HCT116 (cell line): ENCODE measurements around the gene ANKRD29. TPM values are rescaled to one million over a fixed set of nuclear protein-coding genes. Genes with fewer than 3 reads are reported as not detected.

Source experiments
- ATAC-seq: fragments of 200-7000 bp; cut with Tn5 transposase; 2 replicates; pipeline ENCODE4 v1.9.1; 2020; ENCODE audit warnings: mild to moderate bottlenecking, moderate library complexity
- BruUV-seq: library from RNA; stranded (reverse); fragments of 400-500 nt; replicated peaks from 2 replicates; lab custom pipeline; 2021; lab: Mats Ljungman, UMichigan
- CTCF ChIA-PET: fragments of 300-600 bp; sonication (Branson Sonifier 250); formaldehyde crosslinking; loops from one replicate; lab custom pipeline; 2021; ENCODE audit warnings: antibody characterized with exemption; lab: Charles Lee
- POLR2A ChIA-PET: fragments of 300-600, 350-600 bp; sonication (Branson Sonifier 250); formaldehyde crosslinking; loops from one replicate; lab custom pipeline; 2021; ENCODE audit warnings: antibody characterized with exemption; lab: Charles Lee
- RAD21 ChIA-PET, 2 experiments: fragments of 300-600 bp; sonication (Branson Sonifier 250); formaldehyde crosslinking; loops; one replicate each; lab custom pipeline; 2023; ENCODE audit warnings: low total read pairs in 2 of 2; ENCODE audit not compliant: uncharacterized antibody in 2 of 2, unreplicated experiment in 2 of 2, low non-redundant PET in 1 of 2; lab: Charles Lee
- DNase-seq: peaks from one replicate; pipeline ENCODE4 v3.0.0-alpha.2; 2010; ENCODE audit warnings: low read depth, low spot score
- H2AFZ ChIP-seq: fragments of 200-600 bp; shearing (Covaris generic), sonication (generic); 2 replicates; pipeline ENCODE4 v1.6.1; 2017; ENCODE audit warnings: low read depth, mixed run types, mixed read lengths, antibody characterized with exemption, low read length; ENCODE audit not compliant: poor library complexity, severe bottlenecking
- H3K27ac ChIP-seq: 2 replicates; pipeline ENCODE4 v1.5.1; 2012; ENCODE audit warnings: low read depth, low read length
- H3K27me3 ChIP-seq: fragments of 200-600 bp; sonication (generic); 2 replicates; pipeline ENCODE4 v1.6.1; 2016; ENCODE audit warnings: mixed run types, low read length, mixed read lengths; ENCODE audit not compliant: insufficient read depth
- H3K36me3 ChIP-seq, 2 experiments: fragments of 200-500 bp in 1 of 2; fragments of 200-600 bp in 1 of 2; sonication (Bioruptor generic) in 1 of 2; sonication (generic) in 1 of 2; 2 replicates each; pipeline versions ENCODE4 v1.5.1 to v1.6.1; 2014 to 2016; ENCODE audit warnings: low read length in 2 of 2, inconsistent platforms in 1 of 2, mixed read lengths in 1 of 2, mixed run types in 1 of 2; ENCODE audit not compliant: insufficient read depth in 2 of 2, control insufficient read depth in 1 of 2
- H3K4me1 ChIP-seq, 2 experiments: fragments of 200-600 bp in 1 of 2; sonication (generic) in 1 of 2; 2 replicates each; pipeline versions ENCODE4 v1.5.1 to v1.6.1; 2012 to 2017; ENCODE audit warnings: low read length in 2 of 2, inconsistent platforms in 1 of 2, mild to moderate bottlenecking in 1 of 2, mixed read lengths in 1 of 2, mixed run types in 1 of 2, moderate library complexity in 1 of 2; ENCODE audit not compliant: insufficient read depth in 2 of 2, control insufficient read depth in 1 of 2
- H3K4me2 ChIP-seq: fragments of 200-600 bp; sonication (generic); 2 replicates; pipeline ENCODE4 v1.6.1; 2017; ENCODE audit warnings: mixed run types, low read length, mixed read lengths
- H3K4me3 ChIP-seq, 2 experiments: fragments of 200-600 bp in 1 of 2; sonication (generic) in 1 of 2; replicated peaks in 1 of 2; 2 replicates each; pipeline ENCODE4 v1.5.1; 2011 to 2016; ENCODE audit warnings: low read length in 2 of 2, control low read depth in 1 of 2, low read depth in 1 of 2, mild to moderate bottlenecking in 1 of 2, mixed read lengths in 1 of 2, mixed run types in 1 of 2
- H3K79me2 ChIP-seq: fragments of 200-600 bp; sonication (generic); 2 replicates; pipeline ENCODE4 v1.6.1; 2017; ENCODE audit warnings: mild to moderate bottlenecking, mixed run types, low read length, moderate library complexity, mixed read lengths; ENCODE audit not compliant: insufficient read depth
- H3K9ac ChIP-seq: fragments of 200-600 bp; sonication (generic); 2 replicates; pipeline ENCODE4 v1.6.1; 2016; ENCODE audit warnings: low read length, mixed read lengths
- H3K9me2 ChIP-seq: fragments of 200-600 bp; sonication (generic), shearing (Covaris generic); 2 replicates; pipeline ENCODE4 v1.6.1; 2017; ENCODE audit warnings: mixed run types, mild to moderate bottlenecking, moderate library complexity; ENCODE audit not compliant: insufficient read depth
- H3K9me3 ChIP-seq, 2 experiments: fragments of 200-500 bp in 1 of 2; fragments of 200-600 bp in 1 of 2; sonication (Bioruptor generic) in 1 of 2; sonication (generic) in 1 of 2; 2 replicates each; pipeline ENCODE4 v1.6.1; 2014 to 2017; ENCODE audit warnings: low read length in 2 of 2, mixed read lengths in 2 of 2, inconsistent platforms in 1 of 2, low read depth in 1 of 2, mild to moderate bottlenecking in 1 of 2, mixed run types in 1 of 2, moderate library complexity in 1 of 2; ENCODE audit not compliant: control insufficient read depth in 1 of 2, insufficient read depth in 1 of 2
- H4K20me1 ChIP-seq: fragments of 200-600 bp; sonication (generic), shearing (Covaris generic); 2 replicates; pipeline ENCODE4 v1.6.1; 2017; ENCODE audit warnings: mixed run types, mild to moderate bottlenecking, moderate library complexity; ENCODE audit not compliant: insufficient read depth
- CBX3 ChIP-seq: IDR thresholded peaks from 2 replicates; pipeline ENCODE4 v1.6.1; 2012; ENCODE audit warnings: low read depth
- ELF1 ChIP-seq: IDR thresholded peaks from 2 replicates; pipeline ENCODE4 v1.6.1; 2012; ENCODE audit warnings: low read depth, borderline replicate concordance
- EZH2phosphoT487 ChIP-seq: fragments of 200-600 bp; IDR thresholded peaks from 2 replicates; pipeline ENCODE4 v1.6.1; 2018; ENCODE audit warnings: antibody characterized with exemption, borderline replicate concordance
- FOSL1 ChIP-seq: IDR thresholded peaks from 2 replicates; pipeline ENCODE4 v1.6.1; 2012; ENCODE audit warnings: low read depth
- POLR2A ChIP-seq: IDR thresholded peaks from 2 replicates; pipeline ENCODE4 v1.7.0; 2011; ENCODE audit warnings: borderline replicate concordance; ENCODE audit not compliant: insufficient read depth, insufficient read length; ENCODE audit errors: extremely low read depth
- RAD21 ChIP-seq: IDR thresholded peaks from 2 replicates; pipeline ENCODE4 v1.6.1; 2012; ENCODE audit warnings: low read depth, mild to moderate bottlenecking
- REST ChIP-seq: IDR thresholded peaks from 2 replicates; pipeline ENCODE4 v1.6.1; 2012; ENCODE audit warnings: low read depth
- SIN3A ChIP-seq: IDR thresholded peaks from 2 replicates; pipeline ENCODE4 v1.6.1; 2012; ENCODE audit warnings: low read depth
- SP1 ChIP-seq: IDR thresholded peaks from 2 replicates; pipeline ENCODE4 v1.6.1; 2012; ENCODE audit warnings: low read depth
- SRF ChIP-seq: IDR thresholded peaks from 2 replicates; pipeline ENCODE4 v1.6.1; 2012; ENCODE audit warnings: low read depth
- TCF7L2 ChIP-seq: IDR thresholded peaks from 2 replicates; pipeline ENCODE4 v1.7.0; 2011; ENCODE audit warnings: borderline replicate concordance, inconsistent platforms; ENCODE audit not compliant: insufficient read depth, insufficient read length; ENCODE audit errors: extremely low read depth
- ZBTB33 ChIP-seq: IDR thresholded peaks from 2 replicates; pipeline ENCODE4 v1.6.1; 2011; ENCODE audit warnings: mild to moderate bottlenecking, low read length, moderate library complexity; ENCODE audit not compliant: insufficient replicate concordance; ENCODE audit errors: extremely low read depth
- ZFX ChIP-seq: fragments of 450-650 bp; IDR thresholded peaks from 2 replicates; pipeline ENCODE4 v1.6.1; 2017
- intact Hi-C: fragments of 100-400 bp; cut with micrococcal nuclease; formaldehyde crosslinking; loops from 2 replicates; pipeline ENCODE4 v1.10.0; 2022
- total RNA-seq: library from RNA; stranded (reverse); gene quantifications from one replicate; pipeline ENCODE4 v1.2.1, GENCODE V29; 2021; ENCODE audit not compliant: unreplicated experiment

The ANKRD29 gene
- total RNA-seq, 1 experiment from 2014 or later, result 8.8 TPM

GRCh38 chr18:23584019-23584983 lies 78.4 kb downstream of the ANKRD29 start:
- H3K36me3 ChIP-seq, result peaks cover 0 to 6% of the 10 kb centered on the region in 2 experiments; a peak in 1 of 4 replicates
- ATAC-seq (no peak), DNase-seq (no peak)
- peak overlapping the region; percentile 90 for H3K4me2 ChIP-seq
- TF ChIP-seq FOSL1 (no peak), RAD21 (no peak), TCF7L2 (no peak), POLR2A (no peak), SP1 (no peak), ZBTB33 (no peak), CBX3 (no peak), SRF (no peak), ELF1 (no peak), REST (no peak), EZH2phosphoT487 (no peak), SIN3A (no peak), ZFX (no peak)
- ChIA-PET CTCF (interaction anchor here (2.5 kb wide), 1 partner anchor 119 kb away, joined by 6 read pairs; no protein-coding TSS in a partner anchor), POLR2A (no interaction called here), RAD21 (no interaction called here)
- no TSS peak for BruUV-seq
- no peaks in the 10 kb centered on the region for H4K20me1 ChIP-seq
- intact Hi-C loops, result no loop called here
- no peaks in the 10 kb centered on the region for H3K9me2 ChIP-seq
- H3K27ac ChIP-seq, result peak overlapping the region; percentile 95; the same call in 1 of the 2 replicates
- peaks cover 62% of the 10 kb centered on the region for H3K79me2 ChIP-seq
- H3K9me3 ChIP-seq, result no peaks in the 10 kb centered on the region
- H2AFZ ChIP-seq, result no peak overlapping the region
- H3K9ac ChIP-seq, result no peak overlapping the region
- peak overlapping the region in 1 of 2 experiments; percentile 80; a peak in 2 of 4 replicates for H3K4me3 ChIP-seq
- no peaks in the 10 kb centered on the region for H3K27me3 ChIP-seq
- peaks cover 5 to 22% of the 10 kb centered on the region in 2 experiments for H3K4me1 ChIP-seq
